ENCODE results near the gene MOB3B. TPM values are rescaled to one million over a fixed set of nuclear protein-coding genes. Genes with fewer than 3 reads are reported as not detected.

Gene MOB3B
- total and polyA plus RNA-seq, 2 donors, result 2.3 to 7.8 TPM

GRCh38 chr9:27429917-27430316, 99.7 kb downstream of the MOB3B start:
- no peaks in the 10 kb centered on the region for H3K9me3 ChIP-seq (ENCODE audit: control insufficient read depth in 2 of 2, insufficient read depth in 1 of 2, low read length in 1 of 2)
- no peaks in the 10 kb centered on the region for H3K36me3 ChIP-seq (ENCODE audit: control insufficient read depth in 2 of 2, insufficient read depth in 2 of 2, low read length in 1 of 2)
- no peak overlapping the region for H3K4me3 ChIP-seq (ENCODE audit: low read length in 2 of 2)
- H3K27ac ChIP-seq (ENCODE audit: low read depth in 1 of 2, low read length in 1 of 2), result no peak overlapping the region
- 79% methylated on average over 4 of the region's 4 CpGs for WGBS
- H3K27me3 ChIP-seq (ENCODE audit: control insufficient read depth in 2 of 2, insufficient read depth in 1 of 2, low read length in 1 of 2), result no peaks in the 10 kb centered on the region
- H3K4me1 ChIP-seq (ENCODE audit: control insufficient read depth in 2 of 2, insufficient read depth in 2 of 2, low read length in 2 of 2), result peaks cover 0 to 9% of the 10 kb centered on the region in 2 donors
- DNase-seq (ENCODE audit: low read depth in 6 of 9, low spot score in 9 of 9), result no peak

GRCh38 chr9:27429436-27429835, 100.2 kb downstream of the MOB3B start:
- Histone ChIP-seq H3K27me3 (ENCODE audit: control insufficient read depth in 2 of 2, insufficient read depth in 1 of 2, low read length in 1 of 2) (no peaks in the 10 kb centered on the region), H3K9me3 (ENCODE audit: control insufficient read depth in 2 of 2, insufficient read depth in 1 of 2, low read length in 1 of 2) (no peaks in the 10 kb centered on the region), H3K27ac (ENCODE audit: low read depth in 1 of 2, low read length in 1 of 2) (no peak overlapping the region), H3K4me3 (ENCODE audit: low read length in 2 of 2) (no peak overlapping the region), H3K4me1 (ENCODE audit: control insufficient read depth in 2 of 2, insufficient read depth in 2 of 2, low read length in 2 of 2) (peaks cover 0 to 9% of the 10 kb centered on the region in 2 donors), H3K36me3 (ENCODE audit: control insufficient read depth in 2 of 2, insufficient read depth in 2 of 2, low read length in 1 of 2) (no peaks in the 10 kb centered on the region)
- DNase-seq (ENCODE audit: low read depth in 6 of 9, low spot score in 9 of 9), result no peak
- WGBS, result 96% methylated on average over 2 of the region's 2 CpGs

- Histone ChIP-seq H3K27ac (ENCODE audit: low read depth in 1 of 2, low read length in 1 of 2) (no peak overlapping the region), H3K9me3 (ENCODE audit: control insufficient read depth in 2 of 2, insufficient read depth in 1 of 2, low read length in 1 of 2) (no peaks in the 10 kb centered on the region), H3K4me1 (ENCODE audit: control insufficient read depth in 2 of 2, insufficient read depth in 2 of 2, low read length in 2 of 2) (peaks cover 0 to 9% of the 10 kb centered on the region in 2 donors), H3K4me3 (ENCODE audit: low read length in 2 of 2) (no peak overlapping the region), H3K27me3 (ENCODE audit: control insufficient read depth in 2 of 2, insufficient read depth in 1 of 2, low read length in 1 of 2) (no peaks in the 10 kb centered on the region), H3K36me3 (ENCODE audit: control insufficient read depth in 2 of 2, insufficient read depth in 2 of 2, low read length in 1 of 2) (no peaks in the 10 kb centered on the region)
- WGBS, result 97% methylated on average over 1 of the region's 1 CpG
- DNase-seq (ENCODE audit: low read depth in 6 of 9, low spot score in 9 of 9), result no peak
Measured at GRCh38 chr9:27428551-27428950, 101.1 kb downstream of the MOB3B start.

GRCh38 chr9:27427272-27427643, 102.4 kb downstream of the MOB3B start:
- H3K36me3 ChIP-seq (ENCODE audit: control insufficient read depth in 2 of 2, insufficient read depth in 2 of 2, low read length in 1 of 2), result no peaks in the 10 kb centered on the region
- no peaks in the 10 kb centered on the region for H3K9me3 ChIP-seq (ENCODE audit: control insufficient read depth in 2 of 2, insufficient read depth in 1 of 2, low read length in 1 of 2)
- no peaks in the 10 kb centered on the region for H3K27me3 ChIP-seq (ENCODE audit: control insufficient read depth in 2 of 2, insufficient read depth in 1 of 2, low read length in 1 of 2)
- no peak overlapping the region for H3K27ac ChIP-seq (ENCODE audit: low read depth in 1 of 2, low read length in 1 of 2)
- WGBS, result 90% methylated on average over 3 of the region's 3 CpGs
- DNase-seq (ENCODE audit: low read depth in 6 of 9, low spot score in 9 of 9), result no peak
- peaks cover 0 to 7% of the 10 kb centered on the region in 2 donors for H3K4me1 ChIP-seq (ENCODE audit: control insufficient read depth in 2 of 2, insufficient read depth in 2 of 2, low read length in 2 of 2)
- H3K4me3 ChIP-seq (ENCODE audit: low read length in 2 of 2), result no peak overlapping the region

- Histone ChIP-seq H3K4me1 (ENCODE audit: control insufficient read depth in 2 of 2, insufficient read depth in 2 of 2, low read length in 2 of 2) (peaks cover 0 to 7% of the 10 kb centered on the region in 2 donors), H3K27me3 (ENCODE audit: control insufficient read depth in 2 of 2, insufficient read depth in 1 of 2, low read length in 1 of 2) (no peaks in the 10 kb centered on the region), H3K4me3 (ENCODE audit: low read length in 2 of 2) (no peak overlapping the region), H3K27ac (ENCODE audit: low read depth in 1 of 2, low read length in 1 of 2) (no peak overlapping the region), H3K36me3 (ENCODE audit: control insufficient read depth in 2 of 2, insufficient read depth in 2 of 2, low read length in 1 of 2) (no peaks in the 10 kb centered on the region), H3K9me3 (ENCODE audit: control insufficient read depth in 2 of 2, insufficient read depth in 1 of 2, low read length in 1 of 2) (no peaks in the 10 kb centered on the region)
- no peak for DNase-seq (ENCODE audit: low read depth in 6 of 9, low spot score in 9 of 9)
- 97% methylated on average over 5 of the region's 5 CpGs for WGBS
Measured at GRCh38 chr9:27426511-27427271, 102.9 kb downstream of the MOB3B start.

GRCh38 chr9:27425827-27426510, 103.6 kb downstream of the MOB3B start:
- no peak for DNase-seq (ENCODE audit: low read depth in 6 of 9, low spot score in 9 of 9)
- Histone ChIP-seq H3K9me3 (ENCODE audit: control insufficient read depth in 2 of 2, insufficient read depth in 1 of 2, low read length in 1 of 2) (no peaks in the 10 kb centered on the region), H3K27me3 (ENCODE audit: control insufficient read depth in 2 of 2, insufficient read depth in 1 of 2, low read length in 1 of 2) (no peaks in the 10 kb centered on the region), H3K36me3 (ENCODE audit: control insufficient read depth in 2 of 2, insufficient read depth in 2 of 2, low read length in 1 of 2) (no peaks in the 10 kb centered on the region), H3K4me3 (ENCODE audit: low read length in 2 of 2) (no peak overlapping the region), H3K4me1 (ENCODE audit: control insufficient read depth in 2 of 2, insufficient read depth in 2 of 2, low read length in 2 of 2) (peaks cover 0 to 10% of the 10 kb centered on the region in 2 donors), H3K27ac (ENCODE audit: low read depth in 1 of 2, low read length in 1 of 2) (peak overlapping the region in 1 of 2 donors; percentile 42)
- 79% methylated on average over 4 of the region's 4 CpGs for WGBS

- no peaks in the 10 kb centered on the region for H3K36me3 ChIP-seq (ENCODE audit: control insufficient read depth in 2 of 2, insufficient read depth in 2 of 2, low read length in 1 of 2)
- H3K4me3 ChIP-seq (ENCODE audit: low read length in 2 of 2), result no peak overlapping the region
- DNase-seq (ENCODE audit: low read depth in 6 of 9, low spot score in 9 of 9), result no peak
- no peaks in the 10 kb centered on the region for H3K27me3 ChIP-seq (ENCODE audit: control insufficient read depth in 2 of 2, insufficient read depth in 1 of 2, low read length in 1 of 2)
- H3K4me1 ChIP-seq (ENCODE audit: control insufficient read depth in 2 of 2, insufficient read depth in 2 of 2, low read length in 2 of 2), result peaks cover 0 to 10% of the 10 kb centered on the region in 2 donors
- 98% methylated on average over 6 of the region's 6 CpGs for WGBS
- H3K27ac ChIP-seq (ENCODE audit: low read depth in 1 of 2, low read length in 1 of 2), result no peak overlapping the region
- H3K9me3 ChIP-seq (ENCODE audit: control insufficient read depth in 2 of 2, insufficient read depth in 1 of 2, low read length in 1 of 2), result no peaks in the 10 kb centered on the region
Measured at GRCh38 chr9:27423915-27424710, 105.5 kb downstream of the MOB3B start.

GRCh38 chr9:27422279-27422834, 107.3 kb downstream of the MOB3B start:
- H3K27ac ChIP-seq (ENCODE audit: low read depth in 1 of 2, low read length in 1 of 2), result no peak overlapping the region
- no peak overlapping the region for H3K4me3 ChIP-seq (ENCODE audit: low read length in 2 of 2)
- H3K36me3 ChIP-seq (ENCODE audit: control insufficient read depth in 2 of 2, insufficient read depth in 2 of 2, low read length in 1 of 2), result no peaks in the 10 kb centered on the region
- no peaks in the 10 kb centered on the region for H3K27me3 ChIP-seq (ENCODE audit: control insufficient read depth in 2 of 2, insufficient read depth in 1 of 2, low read length in 1 of 2)
- no peaks in the 10 kb centered on the region for H3K9me3 ChIP-seq (ENCODE audit: control insufficient read depth in 2 of 2, insufficient read depth in 1 of 2, low read length in 1 of 2)
- H3K4me1 ChIP-seq (ENCODE audit: control insufficient read depth in 2 of 2, insufficient read depth in 2 of 2, low read length in 2 of 2), result peaks cover 0 to 10% of the 10 kb centered on the region in 2 donors
- 52% methylated on average over 1 of the region's 1 CpG for WGBS
- no peak for DNase-seq (ENCODE audit: low read depth in 6 of 9, low spot score in 9 of 9)
